Muscle of back (tissue), 11 donors: ENCODE measurements around the gene RAPGEF1. TPM values are rescaled to one million over a fixed set of nuclear protein-coding genes. Genes with fewer than 3 reads are reported as not detected.
"Not testable (repeated sequence)": the region's sequence is repeated elsewhere in the genome, so short reads cannot be mapped to it uniquely, and the experiment has no call there.

Experiments
- DNase-seq, 3 donors: peaks; one replicate each; pipeline versions ENCODE4 v3.0.0 to v3.0.0-alpha.2; 2013
- polyA plus RNA-seq, 10 donors: library from polyadenylated mRNA; unstranded; fragments of 120-200 nt; gene quantifications; one replicate each; pipeline ENCODE4 v1.2.1, GENCODE V29; 2013; ENCODE audit not compliant: insufficient read length in 10 of 10

Gene RAPGEF1
- polyA plus RNA-seq, 10 donors = 72.1 to 97.6 (median 81.1) TPM

DNA sequence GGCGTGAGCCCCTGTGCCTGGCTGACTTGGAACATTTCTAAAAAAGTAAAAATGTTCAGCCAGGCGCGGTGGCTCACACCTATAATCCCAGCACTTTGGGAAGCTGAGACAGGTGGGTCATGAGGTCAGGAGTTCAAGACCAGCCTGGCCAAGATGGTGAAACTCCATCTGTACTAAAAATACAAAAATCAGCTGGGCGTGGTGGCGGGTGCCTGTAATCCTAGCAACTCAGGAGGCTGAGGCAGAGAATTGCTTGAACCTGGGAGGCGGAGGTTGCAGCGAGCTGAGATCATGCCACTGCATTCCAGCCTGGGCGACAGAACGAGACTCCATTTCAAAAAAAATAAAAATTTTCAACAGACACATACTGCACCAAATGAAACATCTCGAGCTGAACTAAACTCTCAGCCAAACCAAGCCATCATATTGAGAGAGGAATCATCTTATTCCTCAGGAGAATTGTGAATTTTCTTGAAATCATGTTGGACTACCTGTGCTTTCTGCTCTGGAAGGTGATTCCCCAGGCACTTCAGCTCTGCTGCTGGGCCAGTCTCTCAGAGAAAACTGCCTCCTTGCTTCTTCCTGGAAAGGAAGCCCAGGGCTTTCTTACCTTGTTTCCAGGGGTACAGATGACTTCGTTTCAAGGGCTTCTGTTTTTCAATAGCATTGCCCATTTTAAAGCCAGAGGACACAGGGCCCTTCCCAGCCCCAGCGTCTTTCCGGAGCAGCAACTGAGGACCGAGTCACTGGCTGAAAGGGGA lies 30.7 kb downstream of the RAPGEF1 start:
- not testable (repeated sequence) for DNase-seq

DNA sequence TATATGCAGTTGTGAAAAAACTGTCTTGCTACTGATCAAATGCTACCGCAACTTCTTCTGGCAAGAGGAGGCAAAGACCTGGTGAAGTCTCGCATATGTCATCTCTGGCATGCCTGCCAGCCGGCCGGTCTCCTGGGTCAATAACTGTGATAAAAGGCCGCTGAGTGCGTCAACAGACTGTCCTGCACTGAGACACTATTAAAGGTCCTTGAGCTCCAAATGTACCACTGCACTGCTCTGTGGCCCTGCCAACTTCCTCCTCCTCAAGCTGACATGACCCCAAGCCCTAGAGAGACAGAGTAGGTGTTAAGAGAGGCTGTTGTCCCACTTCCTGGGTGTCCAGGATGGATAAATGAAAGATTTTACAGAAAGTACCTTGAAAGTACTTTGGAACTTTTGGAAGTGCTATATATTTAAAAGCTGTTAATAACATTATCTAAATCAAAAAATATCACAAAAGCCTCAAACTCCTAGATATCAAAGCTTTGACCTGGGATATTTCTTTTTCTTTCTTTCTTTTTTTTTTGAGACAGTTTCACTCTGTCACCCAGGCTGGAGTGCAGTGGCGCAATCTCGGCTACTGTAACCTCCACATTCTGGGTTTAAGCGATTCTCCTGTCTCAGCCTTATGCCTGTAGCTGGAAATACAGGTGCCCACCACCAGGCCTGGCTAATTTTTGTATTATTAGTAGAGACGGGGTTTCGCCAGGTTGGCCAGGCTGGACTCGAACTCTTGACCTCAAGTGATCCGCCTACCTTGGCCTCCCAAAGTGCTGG lies 31.5 kb downstream of the RAPGEF1 start:
- no peak for DNase-seq

DNA sequence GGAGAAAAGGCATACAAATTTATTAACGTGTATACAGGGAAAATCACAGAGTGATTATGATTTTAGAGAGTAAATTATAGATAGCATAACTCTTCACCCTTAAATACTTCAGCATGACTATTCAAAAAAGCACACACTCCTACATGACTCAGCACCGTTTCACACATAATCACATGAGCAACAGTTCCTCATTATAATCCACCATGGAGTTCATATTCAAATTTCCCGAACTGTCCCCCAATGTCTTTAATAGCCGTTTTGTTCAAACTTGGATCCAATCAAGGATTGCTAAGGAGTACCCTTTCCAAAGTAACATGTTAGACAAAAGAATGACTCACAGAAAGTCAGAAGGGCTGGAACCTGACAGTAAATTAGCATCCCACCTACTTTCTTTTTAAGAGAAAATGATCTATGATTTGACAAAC lies 32.1 kb downstream of the RAPGEF1 start:
- DNase-seq = peak in 2 of 3 donors; percentile 47 to 60

DNA sequence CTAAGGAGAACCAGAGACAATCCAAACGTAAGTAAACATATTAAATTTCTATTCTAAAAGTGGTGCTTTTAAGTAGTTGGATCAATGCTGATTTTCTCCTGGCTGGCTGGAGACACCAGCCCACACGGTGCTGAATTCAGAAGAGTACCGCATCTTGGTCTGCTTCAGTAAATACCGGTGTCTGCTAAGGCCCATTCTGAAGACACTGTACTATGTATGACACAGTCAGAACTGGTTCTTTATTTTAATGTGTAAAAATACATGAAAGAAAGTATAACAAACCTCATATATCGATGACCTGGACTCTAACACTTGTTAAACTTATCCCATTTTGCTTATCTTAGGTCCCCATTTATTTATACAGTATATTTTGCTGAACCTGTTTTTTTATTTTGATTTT lies 32.8 kb downstream of the RAPGEF1 start:
- no peak for DNase-seq

GRCh38 chr9:131706608-131706970 lies 33.3 kb downstream of the RAPGEF1 start:
- no peak for DNase-seq

DNA sequence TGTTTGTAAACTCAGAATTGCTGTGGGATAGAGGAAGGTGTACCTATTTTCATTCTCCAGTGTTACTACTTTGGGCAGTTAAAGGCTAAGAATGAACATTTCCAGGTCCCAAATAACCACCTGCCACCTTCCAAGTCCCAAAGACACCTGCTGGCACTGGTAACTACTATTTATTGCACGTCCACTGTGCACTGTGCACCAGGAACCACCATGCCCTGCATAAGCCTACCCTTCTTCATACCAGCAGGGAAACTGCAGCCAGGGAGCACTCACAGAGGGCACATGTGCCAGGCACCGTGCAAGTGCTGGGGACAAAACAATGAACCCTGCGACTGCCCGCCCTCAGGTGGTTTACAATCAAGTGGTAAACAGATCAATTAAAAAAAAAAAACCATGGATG lies 34.9 kb downstream of the RAPGEF1 start:
- no peak for DNase-seq

DNA sequence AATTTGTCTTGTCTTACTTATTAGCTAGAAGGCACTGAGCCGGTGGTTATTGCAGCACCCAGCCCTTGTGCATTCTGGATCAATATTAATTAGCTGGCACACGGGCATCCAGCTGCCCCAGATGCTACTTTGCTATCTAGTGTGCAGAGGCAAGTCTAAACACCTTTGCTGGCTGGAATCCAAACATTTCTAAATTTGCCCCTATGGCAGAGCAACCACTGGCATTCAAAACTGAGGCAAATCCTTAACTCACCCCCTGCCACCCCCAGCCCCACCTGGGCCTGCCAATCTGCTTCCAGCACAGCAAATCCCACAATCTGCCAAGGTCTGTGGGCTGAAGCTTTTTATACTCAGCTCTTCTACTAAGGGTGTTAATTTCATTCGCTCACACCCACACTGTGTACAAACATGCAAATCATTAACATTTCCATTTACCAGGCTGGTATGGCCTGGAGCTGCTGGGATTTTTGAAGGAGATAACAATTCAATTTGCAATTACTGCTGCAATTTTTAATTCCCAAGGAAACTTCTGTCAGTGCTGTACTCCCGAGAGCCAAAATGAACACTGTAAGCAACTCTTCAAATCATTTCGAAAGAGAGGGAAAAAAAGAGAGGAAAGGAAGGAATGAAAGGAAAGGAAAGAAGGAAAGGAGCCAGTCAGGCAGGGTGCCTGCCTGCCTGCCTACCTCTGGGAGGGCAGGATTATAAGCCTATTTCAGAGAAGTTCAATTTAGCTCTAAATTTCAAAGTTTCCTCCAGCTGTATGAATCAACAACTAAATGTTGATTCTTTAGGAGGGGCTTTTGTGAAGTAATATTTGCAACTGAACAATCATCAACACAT lies 35.5 kb downstream of the RAPGEF1 start:
- DNase-seq = no peak

- DNase-seq = no peak
These were observed 36.2 kb downstream of the RAPGEF1 start for GRCh38 chr9:131703697-131704096.

GRCh38 chr9:131702911-131703310 lies 37.0 kb downstream of the RAPGEF1 start:
- no peak for DNase-seq

DNA sequence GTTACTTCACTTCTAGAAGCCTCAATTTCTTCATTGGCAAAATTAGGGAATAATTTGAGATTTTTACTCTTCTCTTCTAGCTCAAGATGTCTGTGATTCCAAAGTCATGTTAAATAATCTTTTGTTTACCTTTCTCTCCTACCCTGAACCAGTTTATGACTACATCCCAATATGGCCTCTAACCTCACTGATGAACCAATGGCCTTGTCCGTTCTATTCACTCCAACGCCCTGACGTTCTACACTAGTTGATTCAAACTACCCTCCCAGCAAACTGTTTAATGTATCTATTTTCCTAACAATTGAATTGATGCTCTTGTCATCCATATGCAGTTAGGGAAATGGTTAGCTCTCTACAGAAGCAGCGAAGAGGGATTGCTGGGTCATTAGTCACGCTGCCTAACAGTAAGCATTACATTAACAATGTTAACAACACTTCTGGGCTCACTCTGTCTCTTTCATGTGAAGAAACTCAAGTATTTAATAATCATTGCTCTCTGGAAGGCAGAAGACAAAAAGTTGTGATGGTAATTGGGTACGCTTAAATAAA lies 38.0 kb downstream of the RAPGEF1 start:
- DNase-seq = no peak

GRCh38 chr9:131701436-131701781 lies 38.5 kb downstream of the RAPGEF1 start:
- DNase-seq = no peak

- no peak for DNase-seq
These were observed 39.0 kb downstream of the RAPGEF1 start for GRCh38 chr9:131700765-131701435.

GRCh38 chr9:131700076-131700475 lies 39.8 kb downstream of the RAPGEF1 start:
- no peak for DNase-seq

DNA sequence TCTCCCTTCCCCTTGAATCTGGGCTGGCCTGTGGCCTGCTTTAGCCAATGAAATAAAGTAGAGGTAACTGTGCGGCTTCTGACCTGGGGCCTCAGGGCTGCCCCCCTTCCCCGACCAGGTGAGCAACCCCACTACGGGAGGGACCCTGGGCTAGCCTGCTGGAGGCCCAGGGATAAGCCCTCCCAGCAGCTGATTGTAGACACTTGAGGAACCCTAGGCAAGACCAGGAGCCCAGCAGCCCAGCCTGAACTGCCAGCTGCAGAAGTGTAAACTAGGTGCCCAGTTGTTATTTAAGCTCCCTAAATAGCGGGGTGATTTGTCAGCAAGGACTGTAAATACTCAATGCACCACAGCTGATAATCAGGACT lies 41.3 kb downstream of the RAPGEF1 start:
- no peak for DNase-seq

- no peak for DNase-seq
These were observed 41.8 kb downstream of the RAPGEF1 start for GRCh38 chr9:131697908-131698617.

DNA sequence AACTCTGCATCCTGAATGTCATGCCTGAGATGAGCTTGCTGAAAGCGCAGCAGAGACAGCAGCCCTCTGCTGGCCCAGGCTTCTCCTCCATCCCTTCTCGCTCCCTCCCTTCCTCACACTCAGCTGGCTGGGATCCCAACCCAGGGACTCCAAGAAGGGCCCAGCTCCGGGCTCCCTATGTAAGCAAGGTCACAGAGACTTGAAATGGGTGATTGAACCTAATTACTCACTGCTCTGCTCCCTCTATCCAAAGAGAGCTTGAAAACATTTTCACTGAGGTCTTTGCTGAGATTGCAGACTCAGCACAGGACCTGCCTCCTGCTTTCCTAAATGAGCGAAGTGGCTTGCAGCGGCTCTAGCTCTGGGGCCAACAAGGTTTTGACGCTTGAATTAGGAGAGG lies 42.8 kb downstream of the RAPGEF1 start:
- DNase-seq = peak in 2 of 3 donors; percentile 73 to 78

GRCh38 chr9:131695836-131696460 lies 43.9 kb downstream of the RAPGEF1 start:
- DNase-seq = no peak

DNA sequence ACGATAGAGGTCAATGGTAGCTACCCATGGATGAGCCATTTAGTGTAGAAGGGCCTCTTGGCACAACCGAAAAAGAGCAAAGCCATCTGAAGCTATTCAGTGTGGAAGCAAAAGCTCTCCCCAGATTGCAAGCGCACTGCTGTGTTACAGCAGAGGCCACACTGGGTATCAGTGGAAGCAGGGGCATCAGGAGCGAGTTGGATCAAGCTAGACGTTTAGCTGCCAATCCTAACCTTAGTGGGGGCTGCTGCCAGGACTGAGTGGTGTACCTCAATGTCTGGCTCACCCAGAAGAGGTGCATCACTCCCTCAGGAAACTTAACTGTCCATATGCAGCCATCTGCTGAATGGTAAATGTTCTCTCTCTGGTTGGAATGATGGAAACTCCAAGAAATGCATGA lies 44.5 kb downstream of the RAPGEF1 start:
- no peak for DNase-seq

DNA sequence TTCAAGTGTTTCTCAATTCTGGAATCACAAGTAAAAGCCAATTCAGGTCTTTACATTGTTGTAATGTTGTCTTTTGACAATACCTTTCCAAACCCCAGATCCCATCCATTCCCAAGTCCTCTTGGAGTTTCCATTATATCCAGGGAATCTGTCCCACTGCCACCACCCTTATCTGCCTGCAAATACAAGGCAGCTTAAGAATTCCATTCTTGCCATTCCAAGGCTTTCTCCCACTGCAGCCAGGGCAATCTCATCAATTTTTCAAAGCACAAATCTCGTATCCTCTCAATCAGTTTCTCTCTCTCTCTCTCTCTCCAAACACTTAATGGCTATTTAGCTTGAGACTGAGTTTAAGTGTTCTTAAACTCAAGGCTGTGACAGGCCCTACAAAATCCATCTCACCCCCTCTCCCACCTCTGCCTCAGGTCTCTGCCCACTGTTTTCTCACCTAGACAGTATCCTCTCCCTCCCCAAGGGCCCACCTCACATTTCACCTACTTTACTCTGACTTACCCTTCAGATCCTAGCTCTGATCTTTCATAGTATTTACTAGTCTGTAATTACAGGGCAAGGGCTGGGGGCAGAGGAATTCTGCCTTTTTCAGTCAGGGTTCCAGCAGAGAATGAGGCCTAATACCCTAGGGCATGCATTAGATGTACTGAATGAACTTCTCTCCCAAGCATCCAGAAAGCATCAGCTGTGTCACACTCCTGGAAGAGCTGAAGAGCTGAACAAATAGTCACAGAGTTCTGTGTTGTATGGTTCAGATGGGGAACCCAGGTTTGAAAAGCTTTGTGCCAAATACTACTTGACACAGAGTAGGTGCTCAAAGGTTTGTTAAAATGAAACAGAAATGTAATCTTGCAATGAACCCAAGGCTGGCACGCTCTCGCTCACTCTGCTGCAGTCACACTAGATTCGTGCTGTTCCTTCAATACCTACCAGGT lies 46.0 kb downstream of the RAPGEF1 start:
- no peak for DNase-seq
